Activated naive CD8-positive, alpha-beta T cell treated with anti-CD3 and anti-CD28 coated beads, Interleukin-2, amount 10 ng/mL, durations not matched to agents 7 days and 5 days (primary cell): ENCODE measurements around the gene MST1. TPM values are rescaled to one million over a fixed set of nuclear protein-coding genes. Genes with fewer than 3 reads are reported as not detected.
"Not testable (repeated sequence)": the region's sequence is repeated elsewhere in the genome, so short reads cannot be mapped to it uniquely, and the experiment has no call there.

ENCODE experiments used
- ATAC-seq: fragments of 150-1000 bp; cut with Tn5 transposase; one replicate; pipeline ENCODE4 v1.10.0; 2021; ENCODE audit warnings: low read depth, moderate library complexity
- POLR2A ChIA-PET: fragments of 350-600 bp; sonication (Branson Sonifier 250); formaldehyde crosslinking; loops from one replicate; lab custom pipeline; 2021; ENCODE audit warnings: antibody characterized with exemption; lab: Charles Lee
- DNase-seq: peaks from one replicate; pipeline ENCODE4 v3.0.0; 2021
- H3K27ac Mint-ChIP-seq: one replicate; pipeline ENCODE4 v1.8.0; 2022; ENCODE audit warnings: mild to moderate bottlenecking, mixed read lengths
- H3K27me3 Mint-ChIP-seq: one replicate; pipeline ENCODE4 v1.8.0; 2022; ENCODE audit warnings: mild to moderate bottlenecking, moderate library complexity, mixed read lengths
- H3K36me3 Mint-ChIP-seq: one replicate; pipeline ENCODE4 v1.8.0; 2021; ENCODE audit warnings: mild to moderate bottlenecking, mixed read lengths
- H3K4me1 Mint-ChIP-seq: one replicate; pipeline ENCODE4 v1.8.0; 2021; ENCODE audit warnings: mixed read lengths
- H3K4me3 Mint-ChIP-seq: one replicate; pipeline ENCODE4 v1.8.0; 2022; ENCODE audit warnings: mild to moderate bottlenecking, moderate library complexity, mixed read lengths
- H3K9me3 Mint-ChIP-seq: one replicate; pipeline ENCODE4 v1.8.0; 2021; ENCODE audit warnings: mixed read lengths
- total RNA-seq, 2 experiments: library from RNA; stranded (reverse); gene quantifications; one replicate each; pipeline ENCODE4 v1.2.3, GENCODE V29; 2021

Gene MST1
- total RNA-seq, 2 experiments from 2014 or later, result 10.3 to 11.0 TPM

- H3K9me3 Mint-ChIP-seq, POLR2A ChIA-PET, H3K27me3 Mint-ChIP-seq, DNase-seq, ATAC-seq, H3K36me3 Mint-ChIP-seq: not testable (repeated sequence)
- Mint-ChIP-seq H3K4me1 (peaks cover 16% of the 10 kb centered on the region), H3K4me3 (peak overlapping the region; percentile 95), H3K27ac (peak overlapping the region; percentile 95)
Measured at GRCh38 chr3:49688338-49689045, 782 bp downstream of the MST1 start.

GRCh38 chr3:49687424-49687795, 1.9 kb downstream of the MST1 start:
- H3K36me3 Mint-ChIP-seq, DNase-seq, POLR2A ChIA-PET, H3K27me3 Mint-ChIP-seq, H3K9me3 Mint-ChIP-seq, ATAC-seq, H3K4me3 Mint-ChIP-seq, H3K27ac Mint-ChIP-seq: not testable (repeated sequence)
- H3K4me1 Mint-ChIP-seq, result peaks cover 16% of the 10 kb centered on the region

GRCh38 chr3:49686769-49687423, 2.4 kb downstream of the MST1 start:
- Mint-ChIP-seq H3K4me3 (peak overlapping the region; percentile 13), H3K4me1 (peaks cover 16% of the 10 kb centered on the region)
- H3K9me3 Mint-ChIP-seq, H3K27me3 Mint-ChIP-seq, H3K27ac Mint-ChIP-seq, POLR2A ChIA-PET, H3K36me3 Mint-ChIP-seq: not testable (repeated sequence)
- DNase-seq, result peak; percentile 58
- ATAC-seq, result peak; percentile 15

- H3K36me3 Mint-ChIP-seq, H3K4me3 Mint-ChIP-seq, H3K27me3 Mint-ChIP-seq, H3K27ac Mint-ChIP-seq, H3K9me3 Mint-ChIP-seq, POLR2A ChIA-PET: not testable (repeated sequence)
- ATAC-seq (peak; percentile 1), DNase-seq (peak; percentile 54)
- peaks cover 14% of the 10 kb centered on the region for H3K4me1 Mint-ChIP-seq
Measured at GRCh38 chr3:49686346-49686745, 2.9 kb downstream of the MST1 start.

GRCh38 chr3:49685846-49686245, 3.4 kb downstream of the MST1 start:
- H3K4me3 Mint-ChIP-seq, ATAC-seq, H3K36me3 Mint-ChIP-seq, H3K27me3 Mint-ChIP-seq, DNase-seq, H3K9me3 Mint-ChIP-seq, H3K27ac Mint-ChIP-seq, POLR2A ChIA-PET: not testable (repeated sequence)
- H3K4me1 Mint-ChIP-seq, result peaks cover 11% of the 10 kb centered on the region

GRCh38 chr3:49685103-49685502, 4.2 kb downstream of the MST1 start:
- H3K36me3 Mint-ChIP-seq, POLR2A ChIA-PET, H3K4me1 Mint-ChIP-seq, DNase-seq, H3K9me3 Mint-ChIP-seq, H3K27me3 Mint-ChIP-seq, H3K4me3 Mint-ChIP-seq, ATAC-seq, H3K27ac Mint-ChIP-seq: not testable (repeated sequence)

- ATAC-seq, H3K4me1 Mint-ChIP-seq, DNase-seq, H3K27me3 Mint-ChIP-seq, H3K27ac Mint-ChIP-seq, POLR2A ChIA-PET, H3K36me3 Mint-ChIP-seq, H3K4me3 Mint-ChIP-seq, H3K9me3 Mint-ChIP-seq: not testable (repeated sequence)
Measured at GRCh38 chr3:49684453-49684852, 4.8 kb downstream of the MST1 start.

- Mint-ChIP-seq H3K27ac (no peak overlapping the region), H3K36me3 (peaks cover 5% of the 10 kb centered on the region), H3K4me3 (no peak overlapping the region), H3K27me3 (no peaks in the 10 kb centered on the region), H3K4me1 (peaks cover 8% of the 10 kb centered on the region), H3K9me3 (no peaks in the 10 kb centered on the region)
- POLR2A ChIA-PET, result no interaction called here
- DNase-seq (no peak), ATAC-seq (no peak)
Measured at GRCh38 chr3:49683162-49683561, 6.1 kb downstream of the MST1 start.

GRCh38 chr3:49681543-49681942, 7.7 kb downstream of the MST1 start:
- Mint-ChIP-seq H3K36me3 (peaks cover 5% of the 10 kb centered on the region), H3K27ac (no peak overlapping the region), H3K4me1 (peaks cover 6% of the 10 kb centered on the region), H3K27me3 (no peaks in the 10 kb centered on the region), H3K4me3 (no peak overlapping the region), H3K9me3 (no peaks in the 10 kb centered on the region)
- no peak for DNase-seq
- POLR2A ChIA-PET, result no interaction called here
- no peak for ATAC-seq

- no peaks in the 10 kb centered on the region for H3K9me3 Mint-ChIP-seq
- H3K27ac Mint-ChIP-seq, result no peak overlapping the region
- no peaks in the 10 kb centered on the region for H3K27me3 Mint-ChIP-seq
- H3K4me1 Mint-ChIP-seq, result peaks cover 7% of the 10 kb centered on the region
- H3K4me3 Mint-ChIP-seq, result no peak overlapping the region
- ATAC-seq (no peak), DNase-seq (no peak)
- H3K36me3 Mint-ChIP-seq, result peaks cover 5% of the 10 kb centered on the region
- POLR2A ChIA-PET, result no interaction called here
Measured at GRCh38 chr3:49681232-49681522, 8.1 kb downstream of the MST1 start.

- Mint-ChIP-seq H3K4me3 (no peak overlapping the region), H3K36me3 (peaks cover 6% of the 10 kb centered on the region), H3K27ac (no peak overlapping the region), H3K27me3 (no peaks in the 10 kb centered on the region), H3K9me3 (no peaks in the 10 kb centered on the region), H3K4me1 (peaks cover 10% of the 10 kb centered on the region)
- ATAC-seq (no peak), DNase-seq (no peak)
- POLR2A ChIA-PET, result no interaction called here
Measured at GRCh38 chr3:49680493-49681231, 8.6 kb downstream of the MST1 start.

GRCh38 chr3:49675912-49676311, 13.4 kb downstream of the MST1 start:
- peaks cover 27% of the 10 kb centered on the region for H3K4me1 Mint-ChIP-seq
- peaks cover 2% of the 10 kb centered on the region for H3K36me3 Mint-ChIP-seq
- H3K4me3 Mint-ChIP-seq, result no peak overlapping the region
- peak overlapping the region; percentile 30 for H3K27ac Mint-ChIP-seq
- POLR2A ChIA-PET, result no interaction called here
- no peaks in the 10 kb centered on the region for H3K27me3 Mint-ChIP-seq
- no peaks in the 10 kb centered on the region for H3K9me3 Mint-ChIP-seq
- no peak for ATAC-seq
- no peak for DNase-seq

GRCh38 chr3:49674497-49674983, 14.7 kb downstream of the MST1 start:
- POLR2A ChIA-PET, result interaction anchor here (0.6 kb wide), 1 partner anchor 196 kb away, joined by 4 read pairs; no protein-coding TSS in a partner anchor
- peak overlapping the region; percentile 95 for H3K4me3 Mint-ChIP-seq
- no peak for DNase-seq

More at GRCh38 chr3:49674497-49674983, 14.7 kb downstream of the MST1 start:
- peaks cover 2% of the 10 kb centered on the region for H3K36me3 Mint-ChIP-seq
- peak; percentile 17 for ATAC-seq
- no peaks in the 10 kb centered on the region for H3K27me3 Mint-ChIP-seq
- no peaks in the 10 kb centered on the region for H3K9me3 Mint-ChIP-seq
- H3K4me1 Mint-ChIP-seq, result peaks cover 22% of the 10 kb centered on the region
- H3K27ac Mint-ChIP-seq, result peak overlapping the region; percentile 99
